Measurements from ENCODE around the gene ZFHX3.
A peak's percentile ranks its signal among the peaks of the same experiment; 100 is the strongest.

The ZFHX3 gene

DNA sequence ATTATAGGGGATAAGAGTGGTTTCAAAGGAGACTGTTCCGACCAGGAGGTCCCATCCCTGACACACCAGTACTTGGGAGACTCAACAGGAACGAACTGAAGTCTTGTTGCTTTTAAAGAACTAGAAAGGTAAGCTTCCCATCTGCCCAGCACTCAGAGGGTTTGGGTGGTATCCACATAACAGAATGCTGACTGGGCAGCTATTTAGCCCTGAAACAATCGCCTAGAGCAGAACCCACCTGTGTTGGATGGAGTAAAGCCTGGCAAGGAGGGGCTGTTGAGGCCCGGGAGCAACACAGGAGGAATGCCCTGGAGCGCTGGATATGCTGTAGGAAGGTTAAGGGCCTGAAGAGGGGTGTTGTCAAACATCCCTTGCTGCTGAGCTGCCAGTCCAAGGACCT lies 254.9 kb downstream of the ZFHX3 start:
- DNase-seq (ENCODE audit: low read depth) = no peak

DNA sequence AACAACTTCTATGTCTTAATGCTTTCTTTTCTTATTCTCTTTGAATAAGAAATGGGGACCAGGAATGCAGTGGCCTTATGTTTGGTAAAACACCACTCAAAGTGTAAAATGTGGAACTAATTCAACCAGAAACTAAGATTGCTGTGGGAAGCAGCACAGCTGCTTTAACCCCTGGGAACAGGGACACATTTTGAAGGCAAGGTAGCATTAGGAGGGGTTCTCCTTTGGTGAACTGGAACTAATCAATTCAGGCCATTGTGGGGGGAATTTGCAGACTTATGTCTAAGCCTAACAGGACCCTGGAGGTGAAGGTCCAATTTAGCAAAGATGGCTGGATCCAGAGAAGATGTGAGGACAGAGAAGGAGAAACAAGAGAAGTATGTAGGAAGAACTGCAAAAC lies 256.1 kb downstream of the ZFHX3 start:
- DNase-seq (ENCODE audit: low read depth) = no peak

DNA sequence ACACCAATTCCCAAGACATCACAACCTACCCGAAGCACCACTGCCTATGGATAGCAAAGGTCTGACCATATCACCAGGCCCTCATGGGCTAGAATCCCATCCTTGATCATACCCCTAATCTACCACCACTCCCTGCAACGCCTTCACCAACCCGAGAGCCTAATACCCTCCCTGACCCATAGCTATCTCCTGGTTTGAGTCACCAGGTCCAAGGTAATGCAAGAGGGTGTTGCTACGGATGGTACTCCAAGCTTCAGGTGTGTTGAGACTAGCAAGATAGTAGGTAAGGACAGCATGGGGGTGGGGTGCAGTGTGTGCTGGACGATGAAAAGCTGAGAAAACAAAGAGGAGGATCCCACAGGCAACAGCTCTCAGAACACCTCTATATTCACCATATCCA lies 258.0 kb downstream of the ZFHX3 start:
- no peak for DNase-seq (ENCODE audit: low read depth)

DNA sequence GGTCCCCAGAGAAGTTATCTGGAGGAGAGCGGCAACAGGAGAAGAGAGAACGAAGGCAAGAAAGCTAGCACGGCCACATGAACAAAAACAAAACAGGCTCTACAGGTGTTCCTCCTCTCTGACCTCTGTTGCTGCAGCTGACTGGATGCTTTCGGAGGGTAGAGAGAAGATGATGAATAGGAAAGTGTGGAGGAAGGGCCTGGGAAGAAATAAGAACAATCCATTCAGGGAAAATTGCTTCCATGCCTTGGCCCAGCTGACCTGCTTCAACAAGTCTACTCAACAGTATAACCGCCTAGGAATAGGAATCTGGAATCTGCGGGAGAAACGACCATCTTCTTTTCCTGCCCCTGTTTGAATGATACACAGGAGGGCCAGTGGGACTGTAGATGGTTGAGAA lies 258.5 kb downstream of the ZFHX3 start:
- no peak for DNase-seq (ENCODE audit: low read depth)

DNA sequence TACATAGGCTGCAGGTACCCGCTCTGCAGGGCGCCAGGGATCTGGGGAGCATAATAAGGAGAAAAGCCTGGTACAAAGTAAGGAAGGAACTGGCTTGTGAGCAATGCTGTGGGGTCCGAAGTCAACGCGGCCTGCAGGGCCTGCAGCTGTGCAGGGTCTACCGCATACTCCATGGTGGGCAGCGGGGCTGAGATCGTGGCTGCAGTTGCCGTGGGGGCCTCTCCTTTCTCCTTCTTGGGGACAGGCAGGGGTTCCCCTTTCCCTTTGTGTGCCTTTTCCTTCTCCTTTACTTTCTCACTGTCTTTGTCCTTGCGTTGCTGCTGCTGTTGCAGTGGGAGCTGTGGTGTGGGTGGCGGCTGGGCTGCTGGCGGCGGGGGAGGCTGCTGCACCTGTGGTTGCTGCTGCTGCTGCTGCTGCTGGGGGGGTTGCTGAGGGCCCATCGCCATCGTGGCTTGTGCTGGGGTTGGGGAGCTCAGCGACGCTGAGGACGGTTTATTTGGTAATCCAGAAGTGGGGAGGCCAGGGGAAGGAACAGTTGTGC lies 259.6 kb downstream of the ZFHX3 start:
- DNase-seq (ENCODE audit: low read depth) = no peak

DNA sequence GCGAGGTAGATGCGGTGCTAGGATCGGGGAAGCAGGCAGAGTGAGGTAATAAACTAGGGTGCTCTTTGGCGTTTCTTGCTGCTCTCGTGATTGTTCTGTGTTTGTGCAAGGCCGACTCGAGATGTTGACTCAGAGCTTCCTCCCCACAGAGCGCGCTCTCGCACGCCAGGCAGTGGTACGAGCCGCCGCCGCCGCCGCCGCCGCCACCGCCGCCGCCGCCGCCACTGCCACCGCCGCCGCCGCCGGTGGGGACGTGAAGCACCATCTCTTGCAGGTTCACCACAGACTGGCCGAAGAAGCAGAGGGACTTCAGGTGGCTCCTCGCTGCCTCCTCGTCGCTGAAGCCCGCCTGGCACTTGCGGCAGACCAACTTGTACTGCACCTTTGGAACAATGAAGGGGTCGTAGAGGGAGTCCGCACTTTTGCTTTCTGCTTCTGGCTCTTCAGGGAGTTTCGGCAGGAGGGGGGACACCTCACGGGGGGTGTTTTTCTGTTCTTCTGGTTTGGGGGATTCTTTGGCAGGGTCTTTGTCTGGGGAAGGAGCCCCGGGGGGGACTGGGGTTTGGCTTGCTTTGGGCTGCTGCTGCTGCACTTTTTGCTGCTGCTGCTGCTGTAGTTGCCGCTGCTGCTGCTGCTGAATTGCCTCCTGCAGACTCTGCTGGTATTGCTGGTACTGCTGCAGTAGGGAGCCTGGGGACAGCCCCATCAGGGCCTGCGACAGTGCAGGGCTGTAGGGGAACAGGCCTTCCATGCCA lies 260.2 kb downstream of the ZFHX3 start:
- peak; percentile 60 for DNase-seq (ENCODE audit: low read depth)

DNA sequence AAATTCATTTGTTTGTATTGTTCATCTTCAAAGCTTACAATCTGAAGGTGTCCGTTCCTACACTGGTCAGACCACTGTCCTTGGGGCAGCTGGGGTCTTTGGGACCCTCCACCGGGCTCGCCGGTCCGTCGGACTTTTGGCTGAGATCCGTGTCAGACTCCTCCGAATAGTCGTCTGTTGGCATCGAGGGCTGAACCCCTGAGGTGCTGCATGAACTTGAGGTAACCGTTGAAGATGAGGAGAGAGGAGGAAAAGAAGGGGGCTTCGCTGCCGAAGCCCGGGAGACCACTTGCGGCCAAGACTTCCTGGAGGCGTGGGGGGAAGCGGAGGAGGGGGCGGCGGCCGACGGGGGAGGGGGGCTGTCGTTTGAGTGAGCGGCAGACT lies 260.8 kb downstream of the ZFHX3 start:
- DNase-seq (ENCODE audit: low read depth) = no peak

DNA sequence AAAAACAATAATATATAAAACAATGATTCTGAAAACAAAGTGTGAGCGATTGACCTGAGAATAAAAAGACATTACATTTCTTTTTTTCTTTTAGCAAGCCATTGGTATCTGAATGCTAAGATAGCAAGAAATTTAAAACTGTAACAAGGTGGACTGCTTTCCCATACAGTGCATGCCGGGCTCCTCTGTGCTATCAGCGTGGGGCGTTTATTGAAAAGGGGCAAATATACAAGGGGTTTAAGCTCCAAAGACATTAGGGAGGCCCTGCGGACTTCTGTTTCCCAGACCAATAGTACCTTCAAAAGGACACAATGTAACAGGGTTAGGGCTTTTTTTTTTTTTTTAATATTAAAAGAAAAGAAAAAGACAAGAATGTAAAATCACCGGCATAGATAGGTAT lies 261.3 kb downstream of the ZFHX3 start:
- DNase-seq (ENCODE audit: low read depth) = no peak

DNA sequence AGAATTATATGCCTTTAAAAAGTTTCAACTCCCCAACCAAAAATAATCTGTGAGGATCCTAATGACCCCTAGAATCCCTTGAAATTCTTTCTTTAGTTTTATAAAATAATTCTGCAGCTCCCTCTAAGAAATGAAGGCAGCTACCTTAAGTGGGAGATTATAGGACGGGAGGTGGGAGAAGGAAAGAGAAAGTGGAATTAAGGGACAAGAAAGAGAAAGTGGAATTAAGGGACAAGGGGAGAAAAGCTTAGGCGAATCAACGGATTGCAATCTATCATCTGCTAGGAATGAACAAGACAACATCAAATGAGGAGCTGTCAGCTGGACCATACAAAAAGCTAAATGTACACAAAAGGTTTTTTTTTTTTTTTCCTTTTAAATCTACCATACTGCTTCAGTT lies 262.0 kb downstream of the ZFHX3 start:
- no peak for DNase-seq (ENCODE audit: low read depth)

DNA sequence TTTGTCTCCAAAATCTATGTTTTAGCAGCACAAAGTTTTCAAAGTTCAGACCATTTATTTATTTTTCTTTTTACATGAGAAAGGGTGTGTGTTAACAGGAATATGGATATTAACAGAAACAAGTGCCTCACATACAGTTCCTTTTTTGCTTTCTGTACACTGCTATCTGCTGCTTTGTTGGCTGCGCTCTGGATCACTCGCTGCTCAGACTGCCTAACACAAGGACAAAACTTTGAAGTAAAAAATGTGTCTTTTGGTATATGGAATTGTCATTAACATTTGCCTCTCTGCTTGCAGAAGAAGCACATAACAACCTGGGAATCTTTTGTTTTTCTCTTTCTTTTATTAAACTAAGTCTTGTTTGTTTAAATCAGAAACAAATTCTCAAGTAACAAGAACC lies 262.8 kb downstream of the ZFHX3 start:
- no peak for DNase-seq (ENCODE audit: low read depth)

DNA sequence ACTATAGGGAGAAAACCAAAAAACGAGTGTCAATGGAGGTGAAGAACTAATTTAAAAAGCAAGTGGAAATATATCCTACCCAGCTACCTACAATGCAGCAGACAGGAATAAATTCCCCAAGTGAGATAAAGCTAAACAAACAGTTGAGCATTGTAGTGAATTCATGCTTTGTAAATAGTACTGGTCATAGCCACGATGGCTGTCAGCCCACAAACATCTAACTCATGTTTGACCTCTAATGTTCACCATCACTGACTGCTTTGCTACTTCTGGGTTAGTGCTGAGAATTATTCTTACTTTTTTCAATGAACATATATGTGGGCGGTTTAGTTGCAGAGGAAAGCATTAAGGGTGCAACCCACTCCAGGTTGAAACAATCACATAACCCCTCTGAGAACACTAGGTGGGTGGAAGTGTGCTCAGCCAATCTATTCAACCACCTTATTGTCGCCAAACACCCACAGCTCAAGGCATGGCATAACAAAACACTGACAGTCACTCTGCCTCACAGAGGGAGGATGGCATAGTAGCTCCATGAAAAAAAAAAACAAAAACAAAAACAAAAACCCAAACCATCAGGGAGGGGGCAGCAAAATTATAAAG lies 264.1 kb downstream of the ZFHX3 start:
- DNase-seq (ENCODE audit: low read depth) = peak; percentile 40

DNA sequence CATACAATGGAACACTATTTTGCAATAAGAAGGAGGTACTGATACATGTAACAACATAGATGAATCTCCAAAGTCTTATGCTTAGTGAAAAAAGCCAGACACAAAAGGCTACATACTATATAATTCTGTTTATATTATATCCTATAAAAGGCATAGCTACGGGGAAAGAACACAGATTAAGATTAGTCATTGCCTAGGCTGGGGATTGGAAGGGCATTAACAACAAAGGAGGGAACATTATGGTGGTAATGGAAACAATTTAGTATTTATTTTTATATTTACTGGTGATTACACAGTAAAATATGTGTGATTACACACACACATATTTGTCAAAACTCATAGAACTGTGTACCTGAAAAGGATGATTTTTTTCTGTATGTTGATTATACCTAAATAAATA lies 278.1 kb downstream of the ZFHX3 start:
- no peak for DNase-seq (ENCODE audit: low read depth)

DNA sequence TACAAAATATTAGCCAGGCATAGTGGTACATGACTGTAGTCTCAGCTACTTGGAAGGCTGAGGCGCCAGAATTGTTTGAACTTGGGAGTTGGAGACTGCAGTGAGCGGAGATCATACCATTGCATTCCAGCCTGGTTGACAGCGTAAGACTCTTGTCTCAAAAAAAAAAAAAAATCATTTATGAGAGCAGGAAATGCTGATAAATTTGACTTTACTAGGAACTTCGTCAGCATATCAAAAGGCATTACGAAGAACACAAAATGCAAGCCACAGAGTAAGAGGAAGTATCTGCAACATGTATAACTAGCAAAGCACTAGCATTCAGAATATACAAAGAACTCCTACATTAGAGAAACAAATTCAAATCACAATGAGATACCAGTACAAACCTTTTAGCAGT lies 279.3 kb downstream of the ZFHX3 start:
- DNase-seq (ENCODE audit: low read depth) = no peak

DNA sequence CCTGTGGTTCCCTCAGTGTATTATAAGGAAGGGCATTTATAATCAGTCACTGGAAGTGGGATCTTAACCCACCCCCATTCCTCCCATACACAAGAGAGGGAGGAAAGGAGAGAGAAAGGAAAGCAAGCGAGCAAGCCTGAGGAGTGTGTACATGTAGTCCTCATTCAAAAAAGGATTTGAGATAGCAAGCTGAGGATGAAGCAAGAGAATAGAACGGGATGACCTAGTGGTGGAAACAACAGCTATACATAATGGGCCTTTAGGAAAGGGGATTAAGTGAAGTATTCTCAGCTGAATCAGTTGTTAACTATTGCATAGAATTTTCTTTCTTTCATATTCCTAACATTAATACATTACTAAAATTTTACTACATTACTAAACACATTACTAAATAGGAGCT lies 281.4 kb downstream of the ZFHX3 start:
- DNase-seq (ENCODE audit: low read depth) = no peak

DNA sequence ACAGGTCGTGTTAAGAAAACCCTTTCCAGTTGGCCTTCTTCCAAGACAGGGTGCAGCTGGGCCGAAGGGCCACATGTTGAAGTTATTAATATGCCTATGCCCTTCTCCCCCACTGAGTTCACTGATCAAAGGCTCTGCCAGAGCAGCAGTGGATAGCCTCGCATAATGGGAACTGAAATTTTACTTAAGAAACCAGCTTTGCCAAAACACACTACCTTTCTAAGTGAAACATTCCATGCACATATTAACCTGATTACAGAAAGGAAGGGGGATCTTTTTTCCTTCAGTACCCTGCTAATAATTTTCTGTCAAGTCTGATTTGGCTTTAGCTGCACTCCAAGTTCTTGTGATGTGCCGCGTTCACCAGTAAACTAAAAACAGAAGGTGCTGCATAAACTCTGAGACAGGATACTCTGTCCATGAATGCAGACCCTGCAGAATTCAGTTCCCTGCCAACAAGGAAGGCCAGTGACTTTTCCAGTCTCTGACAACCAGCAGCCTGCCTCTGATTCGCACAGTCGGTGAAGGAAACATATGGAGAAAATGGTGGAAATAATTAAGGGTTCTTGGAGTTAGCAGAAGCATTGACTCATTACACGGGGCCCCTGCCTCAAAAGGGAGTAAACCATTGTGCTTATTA lies 283.8 kb downstream of the ZFHX3 start:
- DNase-seq (ENCODE audit: low read depth) = no peak

DNA sequence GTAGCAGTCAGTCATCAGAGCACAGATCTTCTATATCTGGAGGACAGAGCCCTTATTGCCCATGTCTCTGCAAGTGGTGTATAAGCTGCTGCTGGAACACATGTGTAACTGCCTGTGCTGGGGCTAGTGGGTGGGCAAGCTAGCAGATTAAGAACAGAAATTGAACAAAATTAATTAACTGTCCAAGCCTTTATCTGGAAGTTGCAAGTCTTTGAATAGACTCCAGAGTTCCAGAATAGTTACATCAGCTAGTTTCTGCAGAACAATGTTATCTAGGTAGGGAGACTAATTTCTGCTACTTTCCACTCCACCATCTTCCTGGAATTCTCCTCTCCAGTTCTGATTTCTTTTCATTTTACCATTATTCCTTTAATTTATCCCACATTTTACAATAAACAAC lies 287.3 kb downstream of the ZFHX3 start:
- no peak for DNase-seq (ENCODE audit: low read depth)

DNA sequence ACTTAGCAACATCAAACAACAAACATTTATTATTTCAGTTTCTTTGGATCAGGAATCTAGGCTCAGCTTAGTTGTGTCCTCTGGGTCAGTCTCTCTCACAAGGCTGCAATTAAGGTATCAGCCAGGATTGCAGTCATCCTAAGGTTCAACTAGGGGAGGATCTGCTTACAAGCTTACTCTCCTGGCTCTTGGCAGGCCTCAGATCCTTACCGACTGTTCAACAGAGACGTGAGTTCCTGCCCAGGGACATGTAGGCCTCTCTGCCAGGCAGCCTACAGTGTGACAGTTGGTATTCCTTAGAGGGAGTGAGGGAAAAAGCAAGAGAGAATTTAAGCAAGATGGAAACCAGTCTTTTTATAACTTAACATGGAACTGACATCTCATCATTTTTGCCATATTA lies 294.0 kb downstream of the ZFHX3 start:
- no peak for DNase-seq (ENCODE audit: low read depth)

DNA sequence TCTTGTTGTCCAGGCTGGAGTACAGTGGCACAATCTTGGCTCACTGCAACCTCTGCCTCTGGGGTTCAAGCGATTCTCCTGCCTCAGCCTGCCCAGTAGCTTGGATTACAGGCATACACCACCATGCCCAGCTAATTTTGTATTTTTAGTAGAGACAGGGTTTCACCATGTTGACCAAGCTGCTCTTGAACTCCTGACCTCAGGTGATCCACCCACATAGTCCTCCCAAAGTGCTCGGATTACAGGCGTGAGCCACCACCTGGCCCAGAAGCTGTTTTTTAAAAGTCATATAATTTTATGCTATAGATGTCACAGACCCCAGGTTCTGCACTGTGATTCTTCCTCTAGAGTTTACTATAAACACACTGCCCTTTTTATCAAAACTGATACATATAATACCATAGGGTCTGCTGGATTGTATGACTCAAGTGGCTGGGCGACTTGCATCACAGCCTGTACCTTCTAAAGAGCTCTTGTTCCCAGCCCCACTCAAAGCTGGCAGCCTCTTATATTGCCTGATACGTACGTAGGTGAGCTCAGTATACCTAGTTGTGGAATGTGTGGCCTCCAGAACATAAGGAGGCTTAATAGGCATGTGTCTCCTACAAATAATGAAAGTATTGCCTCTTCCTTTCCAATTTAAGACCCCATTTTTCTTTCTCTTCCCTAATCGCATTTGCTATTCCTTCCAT lies 295.8 kb downstream of the ZFHX3 start:
- no peak for DNase-seq (ENCODE audit: low read depth)

DNA sequence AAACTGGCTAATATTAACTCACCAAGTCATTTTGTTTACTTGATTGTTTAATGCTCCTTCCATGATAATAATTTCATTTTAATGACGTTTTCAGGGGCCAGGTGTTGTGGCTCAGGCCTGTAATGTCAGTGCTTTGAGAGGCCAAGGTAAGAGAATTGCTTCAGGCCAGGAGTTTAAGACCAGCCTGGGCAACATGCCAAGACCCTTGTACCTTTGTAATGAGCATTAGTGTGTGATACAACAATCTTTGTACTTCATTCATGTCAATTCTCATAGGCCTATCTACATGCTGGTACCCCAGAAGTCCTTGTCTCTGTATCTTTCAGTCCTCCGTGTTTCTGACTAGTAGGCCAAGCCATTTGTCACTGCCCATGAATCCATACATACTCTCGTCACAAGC lies 296.9 kb downstream of the ZFHX3 start:
- DNase-seq (ENCODE audit: low read depth) = no peak

DNA sequence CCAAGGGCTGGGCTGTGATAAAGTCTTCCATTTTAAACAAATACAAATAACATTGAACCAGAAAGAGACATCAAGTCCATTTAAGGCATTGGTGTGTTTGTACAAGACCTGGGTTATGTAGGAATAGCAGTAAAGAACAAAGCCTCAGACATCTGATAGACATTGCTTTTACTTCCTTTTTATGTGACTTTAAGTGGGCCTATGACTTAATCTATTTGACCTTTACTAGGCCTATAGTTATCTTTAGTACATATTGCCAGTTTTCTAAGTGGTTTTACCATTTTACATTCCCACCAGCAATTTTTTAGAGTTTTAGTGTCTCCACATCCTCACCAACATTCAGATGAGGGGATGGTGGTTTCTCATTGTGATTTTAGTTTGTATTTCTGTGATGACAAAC lies 298.8 kb downstream of the ZFHX3 start:
- no peak for DNase-seq (ENCODE audit: low read depth)

DNA sequence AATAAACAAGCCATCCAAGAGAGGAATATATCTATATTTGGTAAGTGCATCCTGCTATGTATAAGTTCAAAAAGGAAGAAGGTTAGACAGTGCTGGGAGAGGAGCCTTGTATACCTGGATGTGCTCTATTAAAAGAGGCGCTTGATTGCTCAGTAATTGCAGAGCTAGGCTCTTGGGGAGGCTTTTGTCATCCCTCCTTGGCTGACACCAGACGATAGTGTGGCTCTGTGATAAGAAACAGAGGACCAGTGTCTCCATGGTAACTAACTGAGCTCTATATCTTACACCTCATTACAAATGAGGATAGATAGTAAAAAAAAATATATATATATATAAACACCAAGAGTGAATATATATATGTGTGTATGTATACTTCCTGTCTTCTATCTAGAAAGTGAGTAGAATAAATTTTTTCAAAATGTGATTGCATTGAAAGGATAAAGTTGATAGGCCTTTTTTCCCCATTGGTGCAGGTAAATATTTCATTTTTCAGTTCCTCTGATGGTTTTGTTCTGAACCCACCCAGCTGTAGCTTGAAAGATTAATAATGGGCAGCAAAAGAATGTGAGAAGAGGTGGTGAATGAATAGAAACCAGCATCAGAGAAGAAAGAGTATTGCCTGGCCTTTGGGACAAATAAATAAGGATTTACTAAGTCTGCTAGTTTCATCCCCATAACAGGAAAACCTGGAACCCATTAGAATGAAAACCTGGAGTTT lies 303.7 kb downstream of the ZFHX3 start:
- no peak for DNase-seq (ENCODE audit: low read depth)

Measured in non-pigmented ciliary epithelial cell (primary cell).